Dendritic cell treated with granulocyte-macrophage colony-stimulating factor and Interleukin-4, amounts not matched to agents 40 ng/mL and 50 ng/mL, for 4 days (primary cell): ENCODE measurements around the gene RYR3.

ENCODE experiments used
- H3K27ac Mint-ChIP-seq: one replicate; pipeline ENCODE4 v1.8.0; 2022; ENCODE audit warnings: mild to moderate bottlenecking, mixed read lengths
- H3K27me3 Mint-ChIP-seq: one replicate; pipeline ENCODE4 v1.8.0; 2022; ENCODE audit warnings: mild to moderate bottlenecking, mixed read lengths
- H3K36me3 Mint-ChIP-seq: one replicate; pipeline ENCODE4 v1.8.0; 2022; ENCODE audit warnings: low read depth, mixed read lengths
- H3K4me1 Mint-ChIP-seq: one replicate; pipeline ENCODE4 v1.8.0; 2022; ENCODE audit warnings: low read depth, mixed read lengths
- H3K4me3 Mint-ChIP-seq: one replicate; pipeline ENCODE4 v1.8.0; 2022; ENCODE audit warnings: mild to moderate bottlenecking, moderate library complexity, mixed read lengths
- H3K9me3 Mint-ChIP-seq: one replicate; pipeline ENCODE4 v1.8.0; 2022; ENCODE audit warnings: mixed read lengths
- intact Hi-C: fragments of 100-400 bp; cut with micrococcal nuclease; formaldehyde crosslinking; loops from one replicate; pipeline ENCODE4 v1.15.0; 2022

Gene RYR3

GRCh38 chr15:33907326-33907725 lies 596.6 kb downstream of the RYR3 start:
- Mint-ChIP-seq H3K4me3 (no peak overlapping the region), H3K27me3 (no peaks in the 10 kb centered on the region), H3K36me3 (no peaks in the 10 kb centered on the region), H3K9me3 (no peaks in the 10 kb centered on the region), H3K4me1 (no peaks in the 10 kb centered on the region), H3K27ac (no peak overlapping the region)
- intact Hi-C loops: no loop called here

- H3K4me3 Mint-ChIP-seq: no peak overlapping the region
- no peaks in the 10 kb centered on the region for H3K4me1 Mint-ChIP-seq
- intact Hi-C loops: no loop called here
- H3K27ac Mint-ChIP-seq: no peak overlapping the region
- no peaks in the 10 kb centered on the region for H3K36me3 Mint-ChIP-seq
- H3K9me3 Mint-ChIP-seq: no peaks in the 10 kb centered on the region
- H3K27me3 Mint-ChIP-seq: no peaks in the 10 kb centered on the region
Measured at GRCh38 chr15:33908406-33908805, 597.6 kb downstream of the RYR3 start.

DNA sequence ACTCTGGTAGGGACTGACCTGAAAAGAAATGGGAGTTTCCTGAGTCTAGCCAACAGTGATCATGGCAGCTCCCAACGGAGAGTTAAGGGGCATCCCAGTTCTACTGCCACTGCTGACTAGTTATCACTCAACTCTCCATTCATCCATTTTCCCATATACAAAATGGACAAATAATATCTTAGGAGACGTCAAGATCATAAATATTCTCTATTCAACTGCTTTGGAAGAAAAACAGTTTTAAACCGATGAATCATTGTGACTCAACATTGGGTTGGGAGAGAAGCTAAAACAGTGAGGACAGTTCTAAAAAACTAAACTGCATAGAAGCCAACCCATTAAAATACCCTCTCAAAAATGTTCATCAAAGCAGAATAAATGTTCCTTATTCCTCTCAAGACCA lies 600.0 kb downstream of the RYR3 start:
- Mint-ChIP-seq H3K4me1 (no peaks in the 10 kb centered on the region), H3K27ac (no peak overlapping the region), H3K27me3 (no peaks in the 10 kb centered on the region), H3K9me3 (no peaks in the 10 kb centered on the region), H3K4me3 (no peak overlapping the region), H3K36me3 (no peaks in the 10 kb centered on the region)
- intact Hi-C loops: no loop called here

- Mint-ChIP-seq H3K27me3 (no peaks in the 10 kb centered on the region), H3K36me3 (no peaks in the 10 kb centered on the region), H3K9me3 (no peaks in the 10 kb centered on the region), H3K4me1 (no peaks in the 10 kb centered on the region), H3K27ac (no peak overlapping the region), H3K4me3 (no peak overlapping the region)
- intact Hi-C loops: no loop called here
Measured at GRCh38 chr15:33912326-33912725, 601.6 kb downstream of the RYR3 start.

GRCh38 chr15:33913459-33913858 lies 602.7 kb downstream of the RYR3 start:
- H3K9me3 Mint-ChIP-seq: no peaks in the 10 kb centered on the region
- no peak overlapping the region for H3K27ac Mint-ChIP-seq
- intact Hi-C loops: no loop called here
- H3K27me3 Mint-ChIP-seq: no peaks in the 10 kb centered on the region
- no peaks in the 10 kb centered on the region for H3K4me1 Mint-ChIP-seq
- no peaks in the 10 kb centered on the region for H3K36me3 Mint-ChIP-seq
- H3K4me3 Mint-ChIP-seq: no peak overlapping the region
